Stimulated activated CD8-positive, alpha-beta memory T cell treated with anti-CD3 and anti-CD28 coated beads, Interleukin-2, amount 100 ng/mL, for 48 hours (primary cell): ENCODE measurements around the gene CHD5.

Source experiments
- DNase-seq, 2 donors: peaks; one replicate each; pipeline ENCODE4 v3.0.0-alpha.2; 2020; ENCODE audit warnings: low read depth in 2 of 2

The CHD5 gene

GRCh38 chr1:6134206-6134605 is 45.9 kb downstream of the CHD5 start:
- no peak for DNase-seq

GRCh38 chr1:6133146-6133895 is 46.8 kb downstream of the CHD5 start:
- DNase-seq = no peak

DNA sequence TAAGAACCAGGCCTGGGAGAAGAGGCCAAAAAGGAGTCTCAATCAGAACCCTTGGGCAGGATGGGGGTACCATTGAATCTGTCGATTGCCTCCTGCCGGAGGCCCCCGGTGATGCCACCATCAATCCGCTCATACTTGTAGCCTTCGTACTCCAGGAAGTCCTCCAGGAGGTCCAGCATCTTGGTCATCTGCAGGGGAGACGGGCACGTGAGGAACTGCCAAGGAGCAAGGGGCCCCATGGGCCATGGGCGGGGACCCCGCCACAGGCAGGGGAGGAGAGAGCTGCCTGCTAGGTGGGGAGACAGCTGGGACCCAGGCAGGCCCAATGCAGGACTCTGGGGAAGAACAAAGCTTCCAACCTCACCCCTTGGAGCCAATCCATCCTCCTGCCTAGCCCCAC is 48.6 kb downstream of the CHD5 start:
- no peak for DNase-seq

GRCh38 chr1:6130596-6130995 is 49.5 kb downstream of the CHD5 start:
- DNase-seq = no peak

GRCh38 chr1:6130036-6130435 is 50.1 kb downstream of the CHD5 start:
- no peak for DNase-seq

- no peak for DNase-seq
Measured at GRCh38 chr1:6129313-6129712, 50.8 kb downstream of the CHD5 start.

DNA sequence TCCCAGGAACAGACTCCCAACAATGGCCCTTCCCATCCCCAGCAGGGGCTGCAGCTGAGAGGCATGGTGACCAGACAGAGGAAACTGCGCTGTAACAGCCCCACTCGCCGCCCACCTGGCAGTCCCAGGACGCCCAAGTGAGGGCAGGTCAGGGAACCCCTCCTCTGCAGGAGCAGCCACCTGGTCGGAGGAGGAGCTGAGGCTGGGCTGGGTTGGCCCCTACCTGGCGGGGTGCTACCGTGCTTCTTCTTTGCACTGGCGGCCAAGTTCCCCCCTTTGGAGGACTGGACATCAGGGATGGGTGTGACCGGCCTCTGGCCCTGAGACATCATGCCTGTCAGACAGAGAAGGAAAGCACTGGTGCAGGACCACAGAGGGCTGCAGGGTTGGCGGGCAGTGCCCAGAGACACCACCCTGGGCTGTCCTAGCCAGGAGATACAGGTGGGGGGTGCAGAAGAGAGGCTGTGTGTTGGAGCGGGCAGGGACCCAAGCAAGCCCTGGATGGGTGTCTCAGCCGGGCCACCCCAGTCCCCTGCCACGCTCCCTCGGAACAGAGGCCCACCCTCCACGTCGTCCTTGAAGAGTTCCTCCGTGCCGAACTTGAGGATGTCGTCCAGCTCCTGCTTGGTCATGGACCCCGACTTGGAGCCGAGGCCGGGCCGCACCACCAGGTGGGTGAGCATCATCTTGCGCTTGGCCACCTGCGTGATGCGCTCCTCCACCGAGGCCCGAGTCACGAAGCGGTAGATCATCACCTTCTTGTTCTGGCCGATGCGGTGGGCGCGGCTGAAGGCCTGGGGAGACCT is 51.6 kb downstream of the CHD5 start:
- no peak for DNase-seq

- DNase-seq = peak; percentile 60 to 67
Measured at GRCh38 chr1:6127587-6128163, 52.4 kb downstream of the CHD5 start.

DNA sequence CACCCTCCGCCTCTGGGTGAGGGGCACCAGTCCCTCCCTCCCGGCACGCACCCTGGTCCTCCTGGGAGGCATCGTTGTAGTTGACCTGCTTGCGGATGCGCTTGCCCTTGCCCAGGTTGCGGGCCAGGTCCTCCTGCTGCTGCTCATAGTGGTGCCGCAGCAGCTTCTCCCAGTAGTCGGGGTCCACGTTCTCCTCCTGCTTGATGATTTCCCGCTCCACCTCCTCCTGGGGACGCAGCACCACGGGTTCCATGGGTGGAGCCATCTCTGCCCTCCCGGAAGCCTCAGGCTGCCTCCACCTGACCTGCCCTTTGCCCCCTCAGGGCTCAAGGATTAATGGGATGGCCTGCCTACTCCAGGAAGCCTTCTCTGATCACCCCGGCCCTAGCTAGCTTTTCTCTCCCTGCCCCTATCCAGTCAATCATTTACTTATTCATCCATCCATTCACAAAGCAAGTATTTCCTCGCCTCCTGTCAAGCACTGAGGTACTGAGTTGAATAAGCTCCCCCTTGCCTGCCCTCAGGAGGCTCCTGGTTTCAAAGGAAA is 53.5 kb downstream of the CHD5 start:
- no peak for DNase-seq

GRCh38 chr1:6126028-6126427 is 54.1 kb downstream of the CHD5 start:
- no peak for DNase-seq

DNA sequence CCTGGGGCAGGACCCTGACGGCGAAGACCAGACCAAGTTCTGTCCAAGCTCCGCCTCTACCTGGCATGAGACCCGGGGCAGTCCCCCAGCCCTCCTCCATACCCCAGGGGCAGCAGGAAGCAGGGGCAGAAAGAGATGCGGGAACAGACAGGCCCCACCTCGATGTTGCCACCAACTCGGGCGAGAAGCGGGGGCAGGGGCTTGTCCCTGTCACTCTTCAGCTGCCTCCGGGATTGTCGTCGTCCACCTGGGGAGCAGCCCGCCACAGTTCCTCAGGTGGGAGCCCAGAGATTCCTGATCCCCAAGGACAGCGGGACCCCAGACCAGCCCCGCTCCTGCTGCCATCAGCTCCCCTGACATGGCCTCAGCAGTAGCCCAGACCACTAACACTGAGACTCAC is 54.8 kb downstream of the CHD5 start:
- DNase-seq = no peak

DNA sequence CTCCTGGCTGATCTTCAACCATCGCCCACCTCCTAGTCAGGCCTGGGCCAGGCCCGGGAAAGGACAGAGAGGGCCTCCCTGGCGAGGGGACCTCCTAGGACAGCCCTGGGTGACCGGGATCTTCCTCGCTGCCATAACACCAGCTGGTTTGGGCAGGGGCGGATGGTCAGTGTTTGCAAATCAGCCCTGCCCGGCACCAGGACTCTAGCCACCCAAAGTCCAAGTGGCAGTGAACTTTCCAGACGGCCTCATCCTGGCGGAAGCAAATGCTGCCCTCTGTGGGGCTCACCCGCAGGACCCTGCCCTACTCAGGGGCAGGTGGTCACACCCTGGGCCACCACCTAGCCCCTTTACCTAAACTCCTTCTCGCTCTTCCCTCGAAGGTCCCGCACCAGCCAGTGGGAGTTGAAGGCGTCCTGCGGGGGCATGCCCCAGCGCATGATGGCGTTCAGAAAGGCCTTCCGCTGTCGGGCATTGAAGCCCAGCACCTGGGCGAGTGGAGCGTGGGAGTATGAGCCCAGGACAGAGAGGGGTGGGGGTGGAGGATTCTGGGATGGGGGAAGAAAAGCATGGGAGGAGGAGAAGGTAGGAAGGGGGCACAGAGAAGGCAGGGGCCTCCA is 55.3 kb downstream of the CHD5 start:
- DNase-seq = no peak

- no peak for DNase-seq
Measured at GRCh38 chr1:6124341-6124740, 55.8 kb downstream of the CHD5 start.

DNA sequence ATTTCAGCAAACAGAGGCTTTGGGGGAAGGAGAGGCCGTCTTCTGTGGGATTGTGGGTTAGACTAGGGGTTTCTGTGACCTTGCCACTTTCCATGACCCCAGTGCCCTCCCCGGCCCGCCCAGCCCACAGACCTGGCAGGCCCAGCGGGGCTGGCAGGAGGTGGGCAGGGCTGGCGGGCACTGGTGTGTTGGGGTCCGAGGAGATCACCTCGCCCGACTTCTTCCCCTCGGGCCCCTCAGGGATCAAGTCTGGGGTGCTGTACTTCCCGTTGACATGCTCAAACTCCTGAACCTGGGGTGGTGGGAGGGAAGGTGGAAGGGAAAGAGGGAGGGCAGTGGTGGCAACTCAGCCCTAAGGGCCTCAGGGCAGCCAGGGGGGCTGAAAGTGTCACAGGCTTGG is 56.3 kb downstream of the CHD5 start:
- no peak for DNase-seq

GRCh38 chr1:6123083-6123482 is 57.0 kb downstream of the CHD5 start:
- no peak for DNase-seq

- no peak for DNase-seq
Measured at GRCh38 chr1:6121651-6122370, 58.3 kb downstream of the CHD5 start.

GRCh38 chr1:6121021-6121421 is 59.1 kb downstream of the CHD5 start:
- DNase-seq = no peak

DNA sequence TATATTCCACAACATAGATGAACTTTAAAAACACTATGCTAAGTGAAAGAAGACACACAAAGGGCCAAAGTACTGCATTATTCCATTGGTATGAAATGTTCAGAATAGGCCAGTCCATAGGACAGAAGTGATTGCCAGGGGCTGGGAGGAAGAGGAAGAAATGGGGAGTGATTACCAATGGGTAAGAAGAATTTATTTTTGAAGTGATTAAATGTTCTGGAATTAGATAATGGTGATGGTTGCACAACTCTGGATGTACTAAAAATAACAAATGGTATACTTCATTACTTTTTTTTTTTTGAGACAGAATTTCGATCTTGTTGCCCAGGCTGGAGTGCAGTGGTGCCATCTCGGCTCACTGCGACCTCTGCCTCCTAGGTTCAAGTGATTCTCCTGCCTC is 61.7 kb downstream of the CHD5 start:
- no peak for DNase-seq

DNA sequence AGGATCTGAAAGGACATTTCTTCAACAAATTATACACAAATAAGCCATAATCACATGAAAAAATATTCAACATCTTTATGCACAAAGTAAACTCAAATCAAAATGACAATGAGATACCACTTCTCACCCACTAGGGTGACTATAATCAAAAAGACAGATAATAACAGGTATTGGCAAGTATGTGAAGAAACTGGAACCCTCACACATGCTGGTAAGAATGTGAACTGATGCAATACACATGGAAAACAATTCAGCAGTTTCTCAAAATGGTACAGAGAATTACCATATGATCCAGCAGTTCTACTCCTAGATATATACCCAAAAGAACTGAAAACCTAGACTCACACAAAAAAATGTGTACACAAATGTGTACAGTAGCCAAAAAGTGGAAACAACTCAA is 62.5 kb downstream of the CHD5 start:
- DNase-seq = no peak

DNA sequence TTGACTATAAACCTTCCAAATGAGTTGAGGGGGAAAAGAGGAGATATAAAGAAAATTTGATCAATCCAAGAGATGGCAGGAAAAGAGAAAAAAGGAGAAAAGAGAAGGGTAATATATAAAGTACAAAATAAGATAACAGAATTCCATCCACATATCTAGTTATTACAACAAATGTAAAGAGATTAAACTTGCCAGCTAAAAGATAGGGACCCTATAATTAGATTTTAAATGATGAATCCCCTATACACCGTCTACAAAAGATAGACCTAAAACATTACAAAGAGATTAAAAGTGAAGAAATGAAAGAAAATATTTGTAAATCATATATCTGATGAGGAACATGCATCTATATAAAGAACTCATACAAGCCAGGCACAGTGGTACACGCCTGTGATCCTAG is 63.1 kb downstream of the CHD5 start:
- no peak for DNase-seq

DNA sequence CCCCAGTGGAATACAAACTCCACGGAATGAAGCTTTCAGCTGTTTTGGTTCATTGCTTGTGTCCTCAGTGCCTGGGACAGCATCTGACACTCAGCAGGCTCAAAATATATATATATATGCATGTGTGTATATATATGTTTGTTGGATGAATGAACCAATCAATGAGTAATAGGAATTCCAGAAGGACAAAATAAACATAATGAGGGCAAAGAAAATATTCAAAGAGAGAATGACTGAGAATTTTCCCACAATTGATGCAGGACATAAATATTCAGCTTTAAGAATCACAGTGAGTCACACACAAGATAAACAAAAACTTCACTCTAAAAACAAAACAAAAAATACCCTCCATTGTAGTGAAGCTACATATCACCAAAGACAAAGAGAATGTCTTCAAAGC is 64.0 kb downstream of the CHD5 start:
- no peak for DNase-seq

- no peak for DNase-seq
Measured at GRCh38 chr1:6113745-6114144, 66.4 kb downstream of the CHD5 start.
